Testis (tissue), 2 donors: ENCODE measurements around the gene IL1RAPL1.

Experiments used
- CTCF ChIP-seq, 3 experiments: fragments of 450-650 bp in 2 of 3; fragments of 200-600 bp in 1 of 3; sonication (generic) in 1 of 3; IDR thresholded peaks; one replicate each; pipeline ENCODE4 v1.5.1; 2016 to 2019; ENCODE audit warnings: antibody characterized with exemption in 3 of 3, mild to moderate bottlenecking in 2 of 3, moderate library complexity in 1 of 3
- POLR2A ChIP-seq: fragments of 450-650 bp; IDR thresholded peaks from one replicate; pipeline ENCODE4 v1.6.1; 2017; ENCODE audit warnings: antibody characterized with exemption, mild to moderate bottlenecking, moderate library complexity

- no peak for TF ChIP-seq CTCF (IDR thresholded peaks at IDR 0.05)
- TF ChIP-seq POLR2A, result no peak
Measured at GRCh38 chrX:29233592-29234183, 646.4 kb downstream of the IL1RAPL1 start.
